Stimulated activated CD8-positive, alpha-beta memory T cell treated with anti-CD3 and anti-CD28 coated beads, Interleukin-15, amount 100 ng/mL, for 24 hours (primary cell): ENCODE measurements around the gene PRDM2.
"Not testable (repeated sequence)": the region's sequence is repeated elsewhere in the genome, so short reads cannot be mapped to it uniquely, and the experiment has no call there.

Experiments
- DNase-seq: peaks from one replicate; pipeline ENCODE4 v3.0.0-alpha.2; 2020; ENCODE audit warnings: low read depth

Gene PRDM2, protein sequence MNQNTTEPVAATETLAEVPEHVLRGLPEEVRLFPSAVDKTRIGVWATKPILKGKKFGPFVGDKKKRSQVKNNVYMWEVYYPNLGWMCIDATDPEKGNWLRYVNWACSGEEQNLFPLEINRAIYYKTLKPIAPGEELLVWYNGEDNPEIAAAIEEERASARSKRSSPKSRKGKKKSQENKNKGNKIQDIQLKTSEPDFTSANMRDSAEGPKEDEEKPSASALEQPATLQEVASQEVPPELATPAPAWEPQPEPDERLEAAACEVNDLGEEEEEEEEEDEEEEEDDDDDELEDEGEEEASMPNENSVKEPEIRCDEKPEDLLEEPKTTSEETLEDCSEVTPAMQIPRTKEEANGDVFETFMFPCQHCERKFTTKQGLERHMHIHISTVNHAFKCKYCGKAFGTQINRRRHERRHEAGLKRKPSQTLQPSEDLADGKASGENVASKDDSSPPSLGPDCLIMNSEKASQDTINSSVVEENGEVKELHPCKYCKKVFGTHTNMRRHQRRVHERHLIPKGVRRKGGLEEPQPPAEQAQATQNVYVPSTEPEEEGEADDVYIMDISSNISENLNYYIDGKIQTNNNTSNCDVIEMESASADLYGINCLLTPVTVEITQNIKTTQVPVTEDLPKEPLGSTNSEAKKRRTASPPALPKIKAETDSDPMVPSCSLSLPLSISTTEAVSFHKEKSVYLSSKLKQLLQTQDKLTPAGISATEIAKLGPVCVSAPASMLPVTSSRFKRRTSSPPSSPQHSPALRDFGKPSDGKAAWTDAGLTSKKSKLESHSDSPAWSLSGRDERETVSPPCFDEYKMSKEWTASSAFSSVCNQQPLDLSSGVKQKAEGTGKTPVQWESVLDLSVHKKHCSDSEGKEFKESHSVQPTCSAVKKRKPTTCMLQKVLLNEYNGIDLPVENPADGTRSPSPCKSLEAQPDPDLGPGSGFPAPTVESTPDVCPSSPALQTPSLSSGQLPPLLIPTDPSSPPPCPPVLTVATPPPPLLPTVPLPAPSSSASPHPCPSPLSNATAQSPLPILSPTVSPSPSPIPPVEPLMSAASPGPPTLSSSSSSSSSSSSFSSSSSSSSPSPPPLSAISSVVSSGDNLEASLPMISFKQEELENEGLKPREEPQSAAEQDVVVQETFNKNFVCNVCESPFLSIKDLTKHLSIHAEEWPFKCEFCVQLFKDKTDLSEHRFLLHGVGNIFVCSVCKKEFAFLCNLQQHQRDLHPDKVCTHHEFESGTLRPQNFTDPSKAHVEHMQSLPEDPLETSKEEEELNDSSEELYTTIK (N-terminal part only)

DNA sequence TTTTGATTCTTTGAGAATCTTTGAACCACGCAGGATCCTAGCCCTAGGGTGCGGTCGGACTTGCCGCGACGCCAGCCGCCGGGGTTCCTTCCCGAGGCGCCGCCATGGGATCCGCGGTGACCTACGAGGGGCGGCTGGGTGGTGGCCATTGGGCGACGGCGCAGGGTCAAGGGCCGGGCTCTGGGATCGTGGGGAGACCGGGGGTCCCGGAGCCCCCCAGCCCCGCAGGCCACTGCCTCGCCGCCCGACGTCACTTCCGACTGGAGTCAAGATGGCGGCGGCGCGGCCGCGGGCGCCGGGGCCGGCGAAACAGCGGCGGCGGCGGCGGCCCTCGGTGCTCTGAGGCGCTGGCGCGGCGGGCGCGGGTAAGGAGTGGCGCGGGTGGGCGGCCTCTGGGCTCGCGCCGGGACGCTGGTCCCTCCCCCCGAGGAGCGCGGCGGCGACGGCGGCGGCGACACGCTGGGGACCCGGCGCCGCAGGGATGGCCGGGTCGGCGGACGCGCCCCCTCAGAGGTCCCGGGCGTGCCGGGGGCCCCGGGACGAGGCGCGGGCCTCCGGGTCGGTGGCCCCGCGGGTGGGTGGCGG, at the start of gene PRDM2:
PRDM2 (plus strand) TSS at position 253 of the 585 bp plus-strand sequence. CDS start 15,418 bp downstream, outside the sequence.
- peak; percentile 47 for DNase-seq

DNA sequence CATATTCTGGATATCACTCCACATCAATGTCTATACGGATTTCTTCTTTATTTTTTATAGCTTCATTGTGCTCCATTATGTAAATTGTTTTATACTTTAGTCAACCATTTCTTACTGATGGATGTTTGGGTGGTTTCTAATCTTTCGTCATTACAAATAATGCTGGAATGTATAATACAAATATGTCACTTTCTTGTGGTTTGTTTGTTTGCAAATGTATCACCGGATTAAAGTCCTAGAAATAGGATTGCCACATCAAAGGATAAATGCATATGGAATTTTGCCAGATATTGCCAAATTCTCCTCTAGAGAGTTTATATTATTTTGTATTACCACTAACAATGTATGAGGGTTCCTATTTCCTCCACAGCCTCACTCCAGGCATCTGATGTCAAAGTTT, 48.7 kb upstream of the PRDM2 start:
- no peak for DNase-seq

DNA sequence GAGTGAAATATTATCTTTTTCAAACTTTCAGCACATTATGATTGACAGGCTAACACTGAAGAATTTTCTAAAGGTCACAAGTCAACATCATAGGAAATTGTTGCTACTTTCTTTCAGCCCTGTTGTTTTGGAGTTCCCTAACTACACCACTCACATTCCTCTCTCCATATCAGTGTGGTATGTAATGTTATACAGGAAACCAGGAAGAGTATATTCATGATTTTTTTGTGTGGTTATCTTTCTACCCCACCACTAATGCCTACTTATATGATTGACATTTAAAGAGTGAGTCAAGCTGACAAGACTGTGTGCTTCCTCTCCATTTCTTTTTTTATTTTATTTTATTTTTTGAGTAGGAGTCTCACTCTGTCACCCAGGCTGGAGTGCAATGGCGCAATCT, 47.8 kb upstream of the PRDM2 start:
- no peak for DNase-seq

DNA sequence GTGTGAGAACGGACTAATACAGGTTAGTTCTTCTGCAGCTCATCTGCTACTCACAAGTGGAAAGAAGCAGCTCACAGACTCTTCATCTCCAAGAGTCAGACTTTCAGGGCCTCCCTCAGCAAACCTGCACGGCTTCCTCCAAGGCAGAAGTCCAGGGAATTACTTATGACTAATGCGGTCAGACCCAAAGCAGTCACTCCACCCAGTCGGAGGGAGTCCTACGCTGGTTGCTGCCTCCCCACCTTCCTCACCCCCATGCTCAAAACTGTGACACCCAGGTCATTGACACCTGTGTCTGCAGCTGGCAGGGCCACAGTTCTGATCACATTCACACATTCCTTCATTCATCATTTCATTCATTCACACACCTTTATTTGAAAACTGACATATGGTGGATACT, 38.4 kb upstream of the PRDM2 start:
- no peak for DNase-seq

DNA sequence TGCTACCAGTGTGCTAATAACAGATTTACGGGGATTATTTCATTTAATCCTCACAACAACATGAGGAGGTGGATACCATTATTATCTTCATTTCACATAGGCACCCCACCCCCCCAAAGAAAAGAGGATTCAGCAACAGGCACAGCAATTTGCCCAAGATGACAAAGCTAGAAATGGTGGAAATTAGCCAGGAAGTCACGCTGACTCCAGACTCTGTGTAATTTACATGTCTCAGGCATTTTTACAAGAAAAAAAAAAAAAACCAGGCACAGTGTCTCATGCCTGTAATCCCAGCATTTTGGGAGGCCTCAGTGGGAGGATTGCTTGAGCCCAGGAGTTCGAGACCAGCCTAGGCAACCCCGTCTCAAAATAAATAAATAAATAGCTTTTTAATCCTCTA, 37.5 kb upstream of the PRDM2 start:
- DNase-seq, result no peak

DNA sequence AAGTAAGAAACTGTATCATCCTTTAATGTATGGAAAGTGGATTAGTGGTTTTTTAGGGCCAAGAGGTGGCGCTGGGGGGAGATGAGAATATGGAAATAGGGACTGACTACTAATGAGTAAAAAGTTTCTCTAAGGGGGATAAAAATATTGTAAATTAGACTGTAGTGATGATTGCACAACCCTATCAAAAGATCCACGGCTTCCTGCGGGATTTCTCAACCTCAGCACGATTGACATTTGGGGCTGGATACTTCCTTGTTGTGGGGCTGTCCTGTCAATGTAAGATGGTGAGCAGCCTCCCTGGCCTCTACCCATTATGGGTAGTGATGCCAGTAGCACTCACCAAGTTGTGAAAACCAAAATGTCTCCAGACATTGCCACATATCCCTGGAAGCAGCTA, 36.0 kb upstream of the PRDM2 start:
- DNase-seq, result no peak

DNA sequence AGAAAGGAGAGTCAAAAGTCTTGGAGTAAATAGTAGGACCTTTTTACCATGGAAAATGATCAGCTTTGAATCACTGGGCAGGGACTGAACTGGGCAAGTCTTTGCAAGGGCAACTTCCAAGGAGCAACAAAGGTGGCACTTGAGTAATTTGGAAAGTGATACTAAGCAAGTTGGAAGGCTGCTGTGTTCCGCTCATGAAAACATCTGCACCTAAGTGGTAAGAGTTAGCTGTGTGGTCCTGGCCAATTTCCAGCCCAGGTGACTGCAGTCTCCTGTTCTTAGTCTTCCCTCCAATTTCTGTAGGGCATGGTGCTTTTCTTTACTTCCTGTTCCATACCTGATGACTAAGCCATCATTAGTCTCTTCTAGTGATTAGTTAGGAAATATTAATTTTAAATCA, 35.5 kb upstream of the PRDM2 start:
- no peak for DNase-seq

DNA sequence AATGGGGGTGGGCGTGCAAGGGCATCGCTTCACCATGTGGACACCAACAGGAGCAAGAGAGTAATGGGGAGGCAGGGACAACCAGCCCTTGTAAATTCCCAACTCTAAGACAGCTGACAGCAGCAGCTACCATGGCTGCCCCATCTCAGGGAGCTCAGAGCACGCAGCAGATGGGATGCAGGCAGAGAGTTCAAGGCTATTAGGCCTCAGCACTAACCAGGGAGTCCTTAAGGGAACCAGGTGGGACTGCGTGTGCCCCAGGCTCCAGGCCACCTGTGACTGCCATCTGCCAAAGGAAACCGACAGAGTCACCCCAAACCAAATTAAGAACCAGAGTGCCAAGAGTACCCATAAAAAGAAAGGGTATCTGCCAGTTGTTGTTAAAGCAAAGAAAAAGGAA, 33.7 kb upstream of the PRDM2 start:
- no peak for DNase-seq

DNA sequence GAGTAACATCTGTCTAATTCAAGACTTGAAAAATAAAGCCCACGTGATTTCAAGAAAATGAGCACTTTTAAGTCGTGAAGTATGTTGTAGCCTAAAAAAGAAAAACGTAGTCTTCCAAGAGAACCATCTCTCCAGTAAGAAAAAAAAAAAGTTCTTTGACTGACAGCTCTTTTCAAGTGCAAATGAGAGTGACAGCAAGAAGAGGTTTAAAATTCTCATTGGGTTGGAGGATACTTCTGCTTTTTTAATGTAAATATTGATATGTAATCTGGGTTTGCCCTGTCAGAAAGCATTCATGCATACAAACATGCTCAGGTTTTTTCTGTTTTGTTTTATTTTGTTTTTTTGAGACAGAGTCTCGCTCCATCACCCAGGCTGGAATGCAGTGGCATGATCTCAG, 32.3 kb upstream of the PRDM2 start:
- DNase-seq, result no peak

DNA sequence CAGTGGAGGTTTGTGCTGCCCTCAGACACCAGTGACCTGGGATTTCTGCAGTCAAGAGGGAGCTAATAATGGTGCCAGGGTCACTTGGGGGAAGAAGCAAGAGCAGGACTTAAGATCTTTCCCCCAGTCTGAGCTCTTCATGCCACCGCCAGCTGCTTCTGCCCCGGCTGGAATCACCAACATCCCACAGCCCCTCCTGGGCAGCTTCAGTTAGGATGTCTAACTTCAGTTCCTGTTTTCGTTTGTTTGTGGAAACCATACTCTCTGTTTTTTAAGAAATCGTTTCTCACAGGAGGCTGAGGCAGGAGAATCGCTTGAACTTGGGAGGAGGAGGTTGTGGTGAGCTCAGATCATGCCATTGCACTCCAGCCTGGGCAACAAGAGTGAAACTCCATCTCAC, 25.6 kb upstream of the PRDM2 start:
- DNase-seq, result no peak

DNA sequence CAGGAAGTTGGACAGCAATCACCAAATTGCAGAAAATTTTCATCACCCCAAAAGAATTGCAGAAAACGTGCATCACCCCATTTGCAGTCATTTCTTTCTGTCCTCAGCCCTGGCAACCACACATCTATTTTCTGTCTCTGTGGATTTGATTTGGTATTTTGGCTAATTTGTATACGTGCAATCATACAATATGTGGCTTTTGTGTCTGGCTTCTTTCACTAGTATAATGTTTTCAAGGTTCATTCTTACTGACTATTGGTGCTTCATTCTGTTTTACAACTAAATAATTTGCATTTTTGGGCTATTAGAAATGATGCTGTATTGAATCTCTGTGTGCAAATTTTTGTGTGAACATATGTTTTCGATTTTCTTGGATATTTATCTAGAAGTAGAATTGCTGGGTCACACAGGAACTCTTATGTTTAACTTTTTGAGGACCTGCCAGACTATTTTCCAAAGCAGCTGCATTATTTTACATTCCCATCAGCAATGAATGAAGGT, 24.8 kb upstream of the PRDM2 start:
- no peak for DNase-seq

DNA sequence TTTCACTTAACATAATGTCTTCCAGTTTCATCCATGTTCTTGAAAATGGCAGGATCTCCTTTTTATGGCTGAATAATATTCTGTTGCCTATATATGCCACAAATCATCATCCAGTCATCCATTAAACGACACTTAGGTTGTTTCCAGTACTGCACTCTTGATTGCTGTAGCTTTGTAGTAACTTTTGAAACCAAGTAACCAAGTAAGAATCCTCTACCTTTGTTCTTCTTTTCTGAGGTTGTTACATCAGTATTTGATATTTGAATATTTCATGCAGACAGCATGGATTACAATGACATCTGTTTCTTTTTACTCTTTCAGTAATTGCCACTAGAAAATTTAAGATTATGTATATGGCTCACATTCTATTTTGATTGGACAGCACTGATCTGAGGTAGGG, 22.1 kb upstream of the PRDM2 start:
- DNase-seq, result no peak

DNA sequence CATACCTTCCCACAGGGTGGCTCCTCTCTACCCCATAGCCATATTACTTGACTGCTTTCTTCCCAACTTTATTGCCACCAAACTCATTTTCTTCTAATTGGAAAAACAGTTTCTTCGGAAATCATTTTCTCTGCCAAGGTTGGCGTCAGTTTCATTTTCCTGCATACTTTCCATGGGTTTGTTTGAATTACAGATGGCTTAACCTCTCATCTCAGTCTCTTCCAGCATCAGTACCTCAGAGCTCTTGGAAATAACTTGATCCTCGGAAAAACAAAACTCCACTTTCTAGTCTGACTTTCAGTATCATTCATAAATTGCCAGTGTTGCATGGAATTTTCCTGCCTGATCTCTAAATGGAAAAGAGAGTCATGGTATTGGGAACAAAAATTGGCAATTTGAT, 20.3 kb upstream of the PRDM2 start:
- DNase-seq, result no peak

DNA sequence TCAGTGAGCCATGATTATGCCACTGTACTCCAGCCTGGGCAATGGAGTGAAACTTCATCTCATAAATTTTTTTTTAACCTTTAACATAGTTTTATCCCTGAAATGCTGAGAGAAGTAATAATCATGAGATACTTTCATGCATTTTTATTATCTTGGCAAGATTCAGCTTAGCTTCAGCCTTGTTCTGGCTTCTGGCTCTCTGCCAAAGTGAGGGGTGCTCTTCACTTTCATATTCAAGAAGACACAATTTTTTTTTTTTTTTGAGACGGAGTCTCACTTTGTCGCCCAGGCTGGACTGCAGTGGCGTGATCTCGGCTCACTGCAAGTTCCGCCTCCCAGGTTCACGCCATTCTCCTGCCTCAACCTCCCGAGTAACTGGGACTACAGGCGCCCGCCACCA, 19.4 kb upstream of the PRDM2 start:
- not testable (repeated sequence) for DNase-seq

DNA sequence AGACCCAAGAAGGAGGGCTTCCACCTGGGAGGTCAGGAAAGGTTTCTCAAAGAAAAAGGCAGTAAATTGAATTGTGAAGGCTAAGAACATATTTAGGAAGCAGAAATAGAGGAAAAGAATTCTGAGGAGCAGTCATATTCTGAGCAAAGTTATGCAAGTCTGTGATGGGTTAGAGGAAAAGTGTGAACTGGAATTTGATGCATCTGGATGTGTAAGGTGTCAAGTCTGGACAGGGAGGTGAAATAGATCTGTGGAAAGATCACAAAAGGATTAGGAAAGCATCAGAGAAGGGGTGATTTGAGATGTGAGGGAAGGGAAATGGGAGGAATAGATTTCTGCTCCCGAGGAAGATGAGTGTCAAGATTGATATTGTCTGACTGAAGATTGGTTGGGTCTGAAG, 18.1 kb upstream of the PRDM2 start:
- DNase-seq, result no peak

DNA sequence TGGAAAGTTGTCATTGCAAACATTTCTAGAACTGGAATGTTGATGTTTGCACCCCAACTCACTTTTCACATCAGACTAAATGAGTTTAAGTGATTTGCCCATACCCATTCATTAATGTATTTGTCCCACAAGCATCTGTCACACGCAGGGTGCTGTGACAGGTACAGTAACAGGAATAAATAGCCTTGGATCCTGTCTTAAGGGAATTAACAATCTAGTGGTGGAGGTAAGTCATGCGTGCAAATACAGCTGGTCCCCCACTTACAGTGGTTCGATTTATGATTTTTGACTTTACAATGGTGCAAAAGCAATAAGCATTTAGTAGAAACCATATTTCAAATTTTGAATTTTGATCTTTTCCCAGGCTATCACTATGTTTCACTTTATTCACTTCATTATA, 17.5 kb upstream of the PRDM2 start:
- no peak for DNase-seq

DNA sequence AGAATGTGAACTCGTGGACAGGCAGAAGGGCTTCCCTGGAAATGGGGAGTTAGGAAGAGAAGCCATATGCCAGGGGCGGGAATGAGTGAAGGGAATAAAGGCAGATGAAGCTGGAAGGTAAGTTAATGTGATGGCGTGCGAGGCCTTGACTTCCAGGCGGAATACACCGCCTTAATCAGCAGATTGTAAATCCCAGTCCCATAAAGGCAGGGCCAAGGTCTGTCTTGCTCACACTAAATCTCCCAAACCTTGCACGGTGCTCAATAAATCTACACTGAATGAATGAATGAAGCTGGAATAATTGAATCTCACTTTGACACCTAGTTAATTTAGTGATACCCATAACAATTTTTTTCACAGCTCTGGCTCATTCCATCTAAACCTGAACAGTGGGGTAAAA, 16.8 kb upstream of the PRDM2 start:
- no peak for DNase-seq

DNA sequence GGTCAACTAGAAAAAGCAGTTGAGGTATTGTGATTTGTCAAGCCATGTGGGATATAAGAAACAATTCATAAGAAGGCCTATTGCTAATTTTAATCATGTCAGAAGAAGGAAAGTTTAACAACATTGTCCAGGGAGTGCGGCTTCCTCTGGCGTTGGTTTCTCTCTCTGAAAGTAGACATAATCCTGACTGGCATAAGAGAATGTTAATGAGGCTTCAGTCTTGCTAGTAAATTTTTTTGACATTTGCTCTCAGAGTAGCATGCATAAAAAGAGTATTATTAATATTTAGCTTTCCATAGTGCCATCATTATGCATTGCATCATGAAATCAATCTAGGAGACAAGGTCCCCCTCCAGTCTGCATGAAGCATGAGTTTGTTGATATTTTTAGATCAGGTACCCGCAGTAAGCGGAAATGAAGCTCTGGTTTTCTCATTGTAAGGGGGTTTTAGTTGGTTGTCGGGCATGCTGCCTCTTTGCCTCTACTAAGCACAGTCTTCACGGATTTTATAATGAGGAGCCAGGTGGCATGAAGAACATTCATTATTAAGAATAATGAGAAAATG, 12.8 kb upstream of the PRDM2 start:
- no peak for DNase-seq

DNA sequence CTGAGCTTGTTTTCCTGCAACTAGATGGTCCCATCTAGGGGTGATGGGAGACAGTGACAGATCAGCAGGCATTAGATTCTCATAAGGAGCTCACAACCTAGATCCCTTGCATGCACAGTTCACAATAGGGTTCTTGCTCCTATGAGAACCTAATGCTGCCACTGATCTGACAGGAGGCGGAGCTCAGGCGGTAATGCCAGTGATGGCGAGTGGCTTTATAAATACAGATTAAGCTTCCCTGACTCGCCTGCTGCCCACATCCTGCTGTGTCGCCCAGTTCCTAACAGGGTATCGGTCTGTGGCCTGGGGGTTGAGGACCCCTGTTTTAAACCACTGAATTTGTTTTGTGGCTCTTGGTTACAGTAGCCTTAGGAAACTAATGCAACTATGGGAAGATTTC, 6.9 kb upstream of the PRDM2 start:
- not testable (repeated sequence) for DNase-seq

DNA sequence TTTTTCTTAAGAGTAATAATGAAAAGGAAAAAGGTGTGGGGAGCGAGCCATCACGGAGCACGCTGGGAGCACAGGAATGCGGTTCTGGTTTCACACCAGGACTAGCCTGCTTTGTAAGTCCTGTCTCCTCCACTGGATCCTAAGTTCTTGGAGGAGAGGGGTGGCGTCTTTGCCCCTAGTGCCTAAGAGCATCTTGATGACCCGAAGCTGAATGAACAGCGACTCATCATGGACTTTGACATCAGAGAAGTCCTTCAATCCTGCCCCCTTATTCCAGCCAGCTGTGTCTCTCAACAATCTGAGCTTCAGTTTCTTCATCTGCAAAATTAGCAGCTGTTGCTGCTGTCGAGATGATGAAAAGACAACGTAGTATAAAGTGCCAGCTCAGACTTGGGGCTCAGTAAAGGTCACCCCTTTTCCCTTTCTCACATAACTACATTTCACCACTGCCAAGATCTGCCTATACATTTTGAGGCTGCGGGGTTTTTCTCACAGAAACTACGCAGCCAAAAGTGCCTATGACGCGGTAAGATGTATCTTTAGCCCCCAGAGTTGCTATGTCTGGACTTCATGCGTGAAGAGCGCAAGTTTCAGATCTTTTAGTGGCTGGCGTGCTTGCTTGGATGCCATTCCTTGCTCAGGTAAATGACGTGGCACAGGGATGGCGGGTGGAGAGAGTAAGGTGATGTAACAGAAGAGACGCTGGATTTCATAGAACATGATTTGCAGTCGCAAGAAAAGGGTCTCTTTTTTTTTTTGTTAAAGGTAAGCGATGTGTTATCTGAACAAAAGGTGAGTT, 4.9 kb upstream of the PRDM2 start:
- no peak for DNase-seq

DNA sequence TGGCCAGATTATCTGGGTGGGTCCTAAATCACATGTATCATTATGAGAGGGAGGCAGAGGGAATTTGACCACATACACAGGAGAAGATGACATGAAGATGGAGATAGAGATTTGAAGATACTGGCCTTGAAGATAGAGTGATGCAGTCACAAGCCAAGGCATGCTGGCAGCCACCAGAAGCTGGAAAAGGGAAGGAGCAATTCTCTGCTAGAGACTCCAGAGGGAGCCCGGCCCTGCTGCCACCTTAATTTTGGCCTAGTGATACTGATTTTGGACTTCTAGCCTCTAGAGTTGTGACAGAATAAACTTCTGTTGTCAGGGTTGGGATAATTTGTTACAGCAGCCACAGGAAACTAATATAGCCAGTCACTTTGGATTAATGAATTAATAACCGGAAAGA, 2.2 kb upstream of the PRDM2 start:
- DNase-seq, result no peak
